PC-3 (cell line): ENCODE measurements around the gene GLIPR1L1. TPM values are rescaled to one million over a fixed set of nuclear protein-coding genes. Genes with fewer than 3 reads are reported as not detected.
A peak's percentile ranks its signal among the peaks of the same experiment; 100 is the strongest.

Experiments
- ATAC-seq: fragments of 200-7000 bp; cut with Tn5 transposase; 2 replicates; pipeline ENCODE4 v1.9.1; 2020; ENCODE audit warnings: mild to moderate bottlenecking, moderate library complexity
- BruUV-seq: library from RNA; stranded (reverse); fragments of 400-500 nt; replicated peaks from 2 replicates; lab custom pipeline; 2021; lab: Mats Ljungman, UMichigan
- CTCF ChIA-PET: fragments of 300-600 bp; sonication (Branson Sonifier 250); formaldehyde crosslinking; loops from one replicate; lab custom pipeline; 2022; ENCODE audit warnings: antibody characterized with exemption; lab: Charles Lee
- POLR2A ChIA-PET: fragments of 300-600 bp; sonication (Branson Sonifier 250); formaldehyde crosslinking; loops from one replicate; lab custom pipeline; 2022; ENCODE audit warnings: antibody characterized with exemption; ENCODE audit not compliant: unreplicated experiment; lab: Charles Lee
- DNase-seq: peaks from one replicate; pipeline ENCODE4 v3.0.0-alpha.2; 2015
- H2AFZ ChIP-seq: fragments of 300-600 bp; sonication (generic); 2 replicates; pipeline ENCODE4 v1.6.0; 2016; ENCODE audit warnings: antibody characterized with exemption, low read length
- H3F3A ChIP-seq: fragments of 300-600 bp; sonication (generic); one replicate; pipeline ENCODE4 v1.6.0; 2017; ENCODE audit warnings: antibody characterized with exemption, low read length, control low read depth, mild to moderate bottlenecking; ENCODE audit not compliant: unreplicated experiment
- H3K27ac ChIP-seq: fragments of 300-600 bp; sonication (generic); 2 replicates; pipeline ENCODE4 v1.5.1; 2016; ENCODE audit warnings: mild to moderate bottlenecking, low read length
- H3K27me3 ChIP-seq: fragments of 300-600 bp; sonication (generic); 2 replicates; pipeline ENCODE4 v1.6.1; 2016; ENCODE audit warnings: low read length, mixed read lengths
- H3K36me3 ChIP-seq: fragments of 300-600 bp; sonication (generic); 2 replicates; pipeline ENCODE4 v1.6.1; 2016; ENCODE audit warnings: low read depth, mixed run types, low read length, mixed read lengths
- H3K4me1 ChIP-seq: fragments of 300-600 bp; sonication (generic); 2 replicates; pipeline ENCODE4 v1.5.1; 2016; ENCODE audit warnings: low read length; ENCODE audit not compliant: insufficient read depth
- H3K4me2 ChIP-seq: fragments of 300-600 bp; sonication (generic); 2 replicates; pipeline ENCODE4 v1.6.0; 2016; ENCODE audit warnings: low read length
- H3K4me3 ChIP-seq: fragments of 300-600 bp; sonication (generic); 2 replicates; pipeline ENCODE4 v1.5.1; 2016; ENCODE audit warnings: mild to moderate bottlenecking, low read length, mixed read lengths
- H3K79me2 ChIP-seq: fragments of 300-600 bp; sonication (generic); 2 replicates; pipeline ENCODE4 v1.6.1; 2017; ENCODE audit warnings: low read length, mixed read lengths
- H3K9ac ChIP-seq: fragments of 300-600 bp; sonication (generic); 2 replicates; pipeline ENCODE4 v1.6.0; 2016; ENCODE audit warnings: mild to moderate bottlenecking, low read length
- H3K9me2 ChIP-seq: fragments of 300-600 bp; sonication (generic); replicated peaks from 2 replicates; pipeline ENCODE4 v1.6.1; 2016; ENCODE audit warnings: mixed run types, low read length, mixed read lengths
- H3K9me3 ChIP-seq: fragments of 300-600 bp; sonication (generic); 2 replicates; pipeline ENCODE4 v1.6.1; 2016; ENCODE audit warnings: low read length, mixed read lengths
- H4K20me1 ChIP-seq: fragments of 300-600 bp; sonication (generic); 2 replicates; pipeline ENCODE4 v1.6.1; 2016; ENCODE audit warnings: low read length, mixed read lengths
- EZH2 ChIP-seq: fragments of 300-600 bp; sonication (generic); IDR thresholded peaks from one replicate; pipeline ENCODE4 v1.6.1; 2017; ENCODE audit warnings: antibody characterized with exemption, mild to moderate bottlenecking, low read length; ENCODE audit not compliant: unreplicated experiment
- EZH2phosphoT487 ChIP-seq: fragments of 300-600 bp; sonication (generic); IDR thresholded peaks from 2 replicates; pipeline ENCODE4 v1.6.1; 2018; ENCODE audit warnings: mild to moderate bottlenecking, antibody characterized with exemption, low read length, borderline replicate concordance
- intact Hi-C: fragments of 100-400 bp; cut with micrococcal nuclease; formaldehyde crosslinking; loops from 2 replicates; pipeline ENCODE4 v1.9.0; 2023
- total RNA-seq: library from RNA; depleted of rRNA; stranded (reverse); fragments of >200 nt; gene quantifications from 2 replicates; pipeline ENCODE4 v1.2.3, GENCODE V29; 2014
- TF ChIP-seq, protein P1 (sequence below): fragments of 300-600 bp; sonication (generic); conservative IDR thresholded peaks from 2 replicates; pipeline ENCODE4 v1.5.1; 2017; ENCODE audit warnings: antibody characterized with exemption, low read depth, mild to moderate bottlenecking, low read length

The GLIPR1L1 gene
- total RNA-seq, 1 experiment from 2014 or later, result not detected

DNA sequence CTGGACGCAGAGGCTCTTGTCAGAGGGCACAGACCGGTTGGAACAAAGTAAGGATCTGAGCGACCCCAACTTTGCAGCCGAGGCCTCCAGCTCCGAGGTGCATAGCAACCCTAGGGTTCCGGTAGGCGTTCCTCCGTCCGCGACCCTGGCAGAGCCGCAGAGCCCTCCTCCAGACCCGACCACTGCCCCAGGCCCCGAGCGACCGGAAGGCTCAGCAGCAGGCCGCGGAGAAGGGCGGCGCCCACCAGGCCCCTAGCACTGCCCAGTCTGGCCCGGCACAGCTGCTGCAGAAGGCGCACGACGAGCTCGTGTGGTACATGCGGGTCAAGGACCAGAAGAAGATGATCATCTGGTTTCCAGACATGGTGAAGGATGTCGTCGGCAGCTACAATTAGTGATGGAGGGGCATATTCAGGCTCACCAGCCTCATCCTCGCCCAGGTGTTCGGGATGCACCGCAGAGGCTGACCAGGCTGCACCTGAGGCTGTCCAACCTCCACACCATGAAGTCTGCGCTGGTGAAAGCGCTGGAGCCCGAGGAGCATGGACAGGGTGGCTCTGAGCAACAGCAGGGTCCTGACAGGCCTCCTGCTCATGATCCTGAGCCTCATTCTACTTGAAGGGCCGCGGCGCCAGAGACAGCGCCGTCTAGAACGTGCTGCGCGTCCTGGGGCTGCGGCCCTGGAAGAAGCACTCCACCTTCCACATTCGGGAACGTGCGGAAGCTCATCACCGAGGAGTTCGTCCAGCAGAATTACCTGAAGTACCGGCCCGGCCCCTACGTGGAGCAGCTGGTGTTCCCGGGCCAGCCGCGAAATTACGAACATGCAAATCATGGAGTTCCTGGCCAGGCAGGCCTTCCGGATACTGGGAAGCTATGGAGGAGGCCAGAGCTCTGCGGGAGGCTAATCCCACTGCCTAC, 28.8 kb upstream of the GLIPR1L1 start:
- H3K9me3 ChIP-seq, result no peaks in the 10 kb centered on the region
- TF ChIP-seq, protein P1, sequence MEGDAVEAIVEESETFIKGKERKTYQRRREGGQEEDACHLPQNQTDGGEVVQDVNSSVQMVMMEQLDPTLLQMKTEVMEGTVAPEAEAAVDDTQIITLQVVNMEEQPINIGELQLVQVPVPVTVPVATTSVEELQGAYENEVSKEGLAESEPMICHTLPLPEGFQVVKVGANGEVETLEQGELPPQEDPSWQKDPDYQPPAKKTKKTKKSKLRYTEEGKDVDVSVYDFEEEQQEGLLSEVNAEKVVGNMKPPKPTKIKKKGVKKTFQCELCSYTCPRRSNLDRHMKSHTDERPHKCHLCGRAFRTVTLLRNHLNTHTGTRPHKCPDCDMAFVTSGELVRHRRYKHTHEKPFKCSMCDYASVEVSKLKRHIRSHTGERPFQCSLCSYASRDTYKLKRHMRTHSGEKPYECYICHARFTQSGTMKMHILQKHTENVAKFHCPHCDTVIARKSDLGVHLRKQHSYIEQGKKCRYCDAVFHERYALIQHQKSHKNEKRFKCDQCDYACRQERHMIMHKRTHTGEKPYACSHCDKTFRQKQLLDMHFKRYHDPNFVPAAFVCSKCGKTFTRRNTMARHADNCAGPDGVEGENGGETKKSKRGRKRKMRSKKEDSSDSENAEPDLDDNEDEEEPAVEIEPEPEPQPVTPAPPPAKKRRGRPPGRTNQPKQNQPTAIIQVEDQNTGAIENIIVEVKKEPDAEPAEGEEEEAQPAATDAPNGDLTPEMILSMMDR, result no peak
- TF ChIP-seq EZH2 (no peak), EZH2phosphoT487 (no peak)
- ATAC-seq, result no peak
- CTCF ChIA-PET, result no interaction called here
- no peak overlapping the region for H3K4me2 ChIP-seq
- intact Hi-C loops, result no loop called here
- H3K9me2 ChIP-seq, result no peaks in the 10 kb centered on the region
- POLR2A ChIA-PET, result no interaction called here
- BruUV-seq, result no TSS peak
- H3F3A ChIP-seq, result no peaks in the 10 kb centered on the region
- no peaks in the 10 kb centered on the region for H4K20me1 ChIP-seq
- no peaks in the 10 kb centered on the region for H3K27me3 ChIP-seq
- no peak overlapping the region for H2AFZ ChIP-seq
- DNase-seq, result no peak
- H3K79me2 ChIP-seq, result no peaks in the 10 kb centered on the region
- no peak overlapping the region for H3K4me3 ChIP-seq
- no peaks in the 10 kb centered on the region; the same call in 1 of the 2 replicates for H3K4me1 ChIP-seq
- no peak overlapping the region for H3K9ac ChIP-seq
- H3K36me3 ChIP-seq, result no peaks in the 10 kb centered on the region
- no peak overlapping the region for H3K27ac ChIP-seq

DNA sequence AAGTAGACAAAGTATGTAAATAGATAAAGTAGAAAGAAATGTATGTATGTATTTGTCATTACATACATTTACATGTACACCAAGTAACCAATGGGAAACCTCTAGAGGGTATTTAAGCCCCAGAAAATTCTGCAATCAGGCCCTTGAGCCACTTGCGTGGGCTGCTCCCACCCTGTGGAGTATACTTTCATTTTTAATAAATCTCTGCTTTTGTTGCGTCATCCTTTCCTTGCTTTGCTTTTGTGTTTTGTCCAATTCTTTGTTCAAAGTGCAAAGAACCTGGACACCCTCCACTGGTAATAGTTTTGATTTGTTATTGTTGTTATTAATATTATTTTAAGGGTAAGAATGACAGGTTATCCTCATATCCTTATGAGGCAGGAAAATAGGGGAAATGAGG, 26.2 kb upstream of the GLIPR1L1 start:
- Histone ChIP-seq H3K79me2 (no peaks in the 10 kb centered on the region), H3K4me1 (peaks cover 5% of the 10 kb centered on the region), H3K36me3 (no peaks in the 10 kb centered on the region), H3K9me2 (no peaks in the 10 kb centered on the region), H3K27ac (no peak overlapping the region), H3K9me3 (no peaks in the 10 kb centered on the region), H3K9ac (no peak overlapping the region), H3K27me3 (no peaks in the 10 kb centered on the region), H3K4me2 (no peak overlapping the region), H2AFZ (no peak overlapping the region), H4K20me1 (no peaks in the 10 kb centered on the region), H3K4me3 (no peak overlapping the region), H3F3A (no peaks in the 10 kb centered on the region)
- BruUV-seq, result no TSS peak
- ChIA-PET POLR2A (no interaction called here), CTCF (no interaction called here)
- ATAC-seq, result no peak
- no peak for DNase-seq
- intact Hi-C loops, result no loop called here
- TF ChIP-seq, protein P1, result no peak
- no peak for TF ChIP-seq EZH2phosphoT487
- TF ChIP-seq EZH2, result no peak

DNA sequence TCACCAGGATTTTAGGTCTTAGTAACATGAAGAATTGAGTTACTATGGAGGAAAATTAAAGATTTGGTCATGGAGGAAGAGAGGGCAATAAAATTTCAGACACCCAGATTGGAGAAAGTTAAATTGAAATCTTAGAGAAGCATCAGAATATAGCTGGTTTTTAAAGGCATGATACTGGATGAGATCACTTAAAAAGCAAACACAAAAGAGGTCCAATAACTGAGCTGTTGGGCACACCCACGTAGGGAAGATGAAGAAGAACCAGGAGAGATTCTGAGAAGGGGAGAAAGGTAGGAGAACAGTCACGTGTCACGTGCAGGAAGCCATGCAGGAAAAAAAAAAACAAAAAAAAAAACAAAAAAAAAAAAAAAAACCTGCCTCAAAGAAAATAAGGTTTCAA, 23.1 kb upstream of the GLIPR1L1 start:
- DNase-seq (peak; percentile 38), ATAC-seq (peak; percentile 84)
- Histone ChIP-seq H3K27ac (no peak overlapping the region), H4K20me1 (no peaks in the 10 kb centered on the region), H3K4me2 (no peak overlapping the region), H2AFZ (no peak overlapping the region), H3K4me1 (peaks cover 11% of the 10 kb centered on the region), H3K9me3 (no peaks in the 10 kb centered on the region), H3K27me3 (no peaks in the 10 kb centered on the region), H3K79me2 (no peaks in the 10 kb centered on the region), H3F3A (no peaks in the 10 kb centered on the region), H3K4me3 (no peak overlapping the region), H3K9ac (no peak overlapping the region), H3K36me3 (no peaks in the 10 kb centered on the region), H3K9me2 (no peaks in the 10 kb centered on the region)
- ChIA-PET CTCF (no interaction called here), POLR2A (no interaction called here)
- BruUV-seq, result no TSS peak
- TF ChIP-seq EZH2, result no peak
- TF ChIP-seq EZH2phosphoT487, result no peak
- TF ChIP-seq, protein P1, result no peak
- intact Hi-C loops, result no loop called here
